NCI-H1105 treated with DMSO at 0.1 percent for 48 hours (cell line): Measurements from ENCODE around the gene GPALPP1.
"Not testable (repeated sequence)": the region's sequence is repeated elsewhere in the genome, so short reads cannot be mapped to it uniquely, and the experiment has no call there.

Experiments used
- DNase-seq: peaks from one replicate; lab custom pipeline; 2025; lab: John Stamatoyannopoulos, UW

Gene GPALPP1

GRCh38 chr13:44989071-44989889 lies at the start of gene GPALPP1, which contains the start of gene NUFIP1:
Gene GPALPP1, plus strand, starts transcription at chr13:44989538. Its CDS starts 117 bp downstream, at chr13:44989655.
Gene NUFIP1, minus strand, starts transcription at chr13:44989471. Its CDS starts 35 bp downstream, at chr13:44989436.
- DNase-seq, result peak; percentile 76

GRCh38 chr13:44943411-44943810 lies 45.9 kb upstream of the GPALPP1 start:
- DNase-seq, result not testable (repeated sequence)

GRCh38 chr13:44951184-44951583 lies 38.2 kb upstream of the GPALPP1 start:
- DNase-seq, result no peak

- no peak for DNase-seq
These were observed 36.7 kb upstream of the GPALPP1 start for GRCh38 chr13:44952671-44953070.

- DNase-seq, result no peak
These were observed 35.1 kb upstream of the GPALPP1 start for GRCh38 chr13:44954224-44954623.

- DNase-seq, result no peak
These were observed 33.9 kb upstream of the GPALPP1 start for GRCh38 chr13:44955406-44955805.

- no peak for DNase-seq
These were observed 27.3 kb upstream of the GPALPP1 start for GRCh38 chr13:44961997-44962396.

- DNase-seq, result no peak
These were observed 21.5 kb upstream of the GPALPP1 start for GRCh38 chr13:44967704-44968433.

GRCh38 chr13:44968434-44968815 lies 20.9 kb upstream of the GPALPP1 start:
- no peak for DNase-seq

- DNase-seq, result peak; percentile 53
These were observed 19.5 kb upstream of the GPALPP1 start for GRCh38 chr13:44969551-44970484.

- DNase-seq, result no peak
These were observed 17.4 kb upstream of the GPALPP1 start for GRCh38 chr13:44971656-44972595.

- peak; percentile 10 for DNase-seq
These were observed 16.3 kb upstream of the GPALPP1 start for GRCh38 chr13:44972956-44973581.

- no peak for DNase-seq
These were observed 15.1 kb upstream of the GPALPP1 start for GRCh38 chr13:44974056-44974793.

- no peak for DNase-seq
These were observed 13.1 kb upstream of the GPALPP1 start for GRCh38 chr13:44976196-44976595.

GRCh38 chr13:44976949-44977583 lies 12.3 kb upstream of the GPALPP1 start:
- DNase-seq, result no peak

- no peak for DNase-seq
These were observed 11.0 kb upstream of the GPALPP1 start for GRCh38 chr13:44978328-44978727.

GRCh38 chr13:44989941-44990340 lies 603 bp downstream of the GPALPP1 start:
- DNase-seq, result no peak

- no peak for DNase-seq
These were observed 14.1 kb downstream of the GPALPP1 start for GRCh38 chr13:45003417-45003816.

GRCh38 chr13:45004096-45004495 lies 14.8 kb downstream of the GPALPP1 start:
- DNase-seq, result no peak
